GM23338 (cell line): ENCODE data around the gene ITGA2. TPM values are rescaled to one million over a fixed set of nuclear protein-coding genes. Genes with fewer than 3 reads are reported as not detected.

Experiments used
- ATAC-seq: fragments of 200-7000 bp; cut with Tn5 transposase; 3 replicates; pipeline ENCODE4 v1.9.1; 2020
- DNase-seq: peaks from one replicate; pipeline ENCODE4 v3.0.0-alpha.2; 2015; ENCODE audit warnings: low spot score
- H2AFZ ChIP-seq: fragments of 200-600 bp; sonication (generic); 2 replicates; pipeline ENCODE4 v1.8.0; 2016; ENCODE audit warnings: antibody characterized with exemption, mild to moderate bottlenecking, moderate library complexity
- H3F3A ChIP-seq: fragments of 200-600 bp; sonication (generic); replicated peaks from 2 replicates; pipeline ENCODE4 v1.8.0; 2017; ENCODE audit warnings: antibody characterized with exemption, mixed run types, low read depth
- H3K27ac ChIP-seq: fragments of 200-600 bp; sonication (generic); 2 replicates; pipeline ENCODE4 v1.6.1; 2016; ENCODE audit warnings: low read depth
- H3K27me3 ChIP-seq: fragments of 200-600 bp; sonication (generic); 2 replicates; pipeline ENCODE4 v1.8.0; 2016; ENCODE audit warnings: mild to moderate bottlenecking, mixed run types, moderate library complexity; ENCODE audit not compliant: insufficient read depth
- H3K36me3 ChIP-seq: fragments of 200-600 bp; sonication (generic); 2 replicates; pipeline ENCODE4 v1.8.0; 2016; ENCODE audit warnings: mild to moderate bottlenecking; ENCODE audit not compliant: insufficient read depth
- H3K4me1 ChIP-seq: fragments of 200-600 bp; sonication (generic); 2 replicates; pipeline ENCODE4 v1.8.0; 2016; ENCODE audit warnings: mild to moderate bottlenecking, moderate library complexity; ENCODE audit not compliant: insufficient read depth
- H3K4me2 ChIP-seq: fragments of 200-600 bp; sonication (generic); 2 replicates; pipeline ENCODE4 v1.7.1; 2017; ENCODE audit warnings: mixed run types
- H3K4me3 ChIP-seq: fragments of 200-600 bp; sonication (generic); 2 replicates; pipeline ENCODE4 v1.6.1; 2016; ENCODE audit warnings: mixed run types
- H3K79me2 ChIP-seq: fragments of 200-600 bp; sonication (generic); replicated peaks from 2 replicates; pipeline ENCODE4 v1.8.0; 2017; ENCODE audit warnings: mild to moderate bottlenecking; ENCODE audit not compliant: insufficient read depth
- H3K9me2 ChIP-seq: fragments of 200-600 bp; sonication (generic); 2 replicates; pipeline ENCODE4 v1.8.0; 2017; ENCODE audit not compliant: insufficient read depth
- H4K20me1 ChIP-seq: fragments of 200-600 bp; sonication (generic); replicated peaks from 2 replicates; pipeline ENCODE4 v1.8.0; 2017; ENCODE audit warnings: mild to moderate bottlenecking; ENCODE audit not compliant: insufficient read depth
- H3K27ac Mint-ChIP-seq: 2 replicates; pipeline ENCODE4 v1.8.0; 2020; ENCODE audit warnings: inconsistent platforms, mild to moderate bottlenecking, moderate library complexity, mixed read lengths
- H3K27me3 Mint-ChIP-seq: 3 replicates; pipeline ENCODE4 v1.8.0; 2022; ENCODE audit warnings: low read depth, mild to moderate bottlenecking, moderate library complexity, mixed read lengths, inconsistent platforms; ENCODE audit not compliant: insufficient read depth, poor library complexity
- H3K36me3 Mint-ChIP-seq: 3 replicates; pipeline ENCODE4 v1.8.0; 2021; ENCODE audit warnings: low read depth, mild to moderate bottlenecking, inconsistent platforms, moderate library complexity, mixed read lengths
- H3K4me1 Mint-ChIP-seq: 3 replicates; pipeline ENCODE4 v1.8.0; 2020; ENCODE audit warnings: mild to moderate bottlenecking, inconsistent platforms, mixed read lengths
- H3K4me3 Mint-ChIP-seq: 3 replicates; pipeline ENCODE4 v1.8.0; 2021; ENCODE audit warnings: moderate library complexity, mild to moderate bottlenecking, inconsistent platforms, mixed read lengths
- H3K9me3 Mint-ChIP-seq: 3 replicates; pipeline ENCODE4 v1.8.0; 2020; ENCODE audit warnings: moderate library complexity, mild to moderate bottlenecking, inconsistent platforms, mixed read lengths
- CREB1 ChIP-seq: fragments of 250-450 bp; sonication (Bioruptor Pico); IDR thresholded peaks from 2 replicates; pipeline ENCODE4 v1.5.0; 2020; ENCODE audit warnings: low read depth, mild to moderate bottlenecking, moderate library complexity
- CTCF ChIP-seq, 2 experiments: fragments of 200-600 bp in 1 of 2; sonication (generic) in 1 of 2; conservative IDR thresholded peaks; 2 replicates each; pipeline versions ENCODE4 v1.5.1 to v1.6.1; 2016 to 2017; ENCODE audit warnings: antibody characterized with exemption in 2 of 2, low read depth in 2 of 2, mild to moderate bottlenecking in 2 of 2, moderate library complexity in 1 of 2
- ETS1 ChIP-seq: IDR thresholded peaks from 2 replicates; pipeline ENCODE4 v1.6.1; 2016; ENCODE audit warnings: antibody characterized with exemption
- EZH2 ChIP-seq: fragments of 200-600 bp; sonication (generic); IDR thresholded peaks from one replicate; pipeline ENCODE4 v1.8.0; 2017; ENCODE audit warnings: antibody characterized with exemption, mild to moderate bottlenecking, low read depth; ENCODE audit not compliant: unreplicated experiment
- JUNB ChIP-seq: IDR thresholded peaks from one replicate; pipeline ENCODE4 v1.6.1; 2016; ENCODE audit warnings: antibody characterized with exemption; ENCODE audit not compliant: unreplicated experiment
- NANOG ChIP-seq: IDR thresholded peaks from 2 replicates; pipeline ENCODE4 v1.6.1; 2016; ENCODE audit warnings: antibody characterized with exemption, borderline replicate concordance
- POLR2AphosphoS5 ChIP-seq: IDR thresholded peaks from 2 replicates; pipeline ENCODE4 v1.6.1; 2016; ENCODE audit warnings: antibody characterized with exemption, low read depth
- REST ChIP-seq: IDR thresholded peaks from one replicate; pipeline ENCODE4 v1.6.1; 2018; ENCODE audit warnings: antibody characterized with exemption; ENCODE audit not compliant: unreplicated experiment
- ZNF114 ChIP-seq: fragments of 250-450 bp; sonication (Bioruptor Pico); IDR thresholded peaks from 2 replicates; pipeline ENCODE4 v1.5.0; 2020; ENCODE audit warnings: mild to moderate bottlenecking, moderate library complexity
- ZNF331 ChIP-seq: fragments of 250-450 bp; sonication (Bioruptor Pico); IDR thresholded peaks from 2 replicates; pipeline ENCODE4 v1.5.0; 2020; ENCODE audit warnings: low read depth, mild to moderate bottlenecking, moderate library complexity
- ZNF462 ChIP-seq: fragments of 250-450 bp; sonication (Bioruptor Pico); IDR thresholded peaks from 2 replicates; pipeline ENCODE4 v1.5.0; 2020; ENCODE audit warnings: mild to moderate bottlenecking, moderate library complexity
- polyA plus RNA-seq: library from polyadenylated mRNA; unstranded; fragments of >200 nt; fragmentation: Nextera tagmentation; extraction: Ambion mirVana; gene quantifications from 2 replicates; pipeline ENCODE4 v1.2.1, GENCODE V29; 2016
- total RNA-seq: library from RNA; depleted of rRNA; stranded (reverse); fragments of >200 nt; shearing (Covaris generic); gene quantifications from 2 replicates; pipeline ENCODE4 v1.2.3, GENCODE V29; 2014

The ITGA2 gene
- total and polyA plus RNA-seq, 2 experiments from 2014 or later: 2.6 to 7.1 TPM

GRCh38 chr5:53003144-53003543 is 14.0 kb downstream of the ITGA2 start:
- Histone ChIP-seq H4K20me1 (no peaks in the 10 kb centered on the region; the same call in 1 of the 2 replicates), H3K9me2 (0 out of 2 replicates have a peak, but pooled peaks cover 3% of the 10 kb centered on the region), H3F3A (no peaks in the 10 kb centered on the region), H3K4me1 (no peaks in the 10 kb centered on the region), H3K27ac (no peak overlapping the region), H3K36me3 (no peaks in the 10 kb centered on the region), H3K27me3 (no peaks in the 10 kb centered on the region), H3K79me2 (no peaks in the 10 kb centered on the region), H3K4me2 (no peak overlapping the region), H2AFZ (no peak overlapping the region), H3K4me3 (no peak overlapping the region)
- H3K9me3 Mint-ChIP-seq: no peaks in the 10 kb centered on the region
- no peak for TF ChIP-seq REST
- TF ChIP-seq POLR2AphosphoS5: no peak
- TF ChIP-seq CREB1: no peak
- no peak for TF ChIP-seq ETS1
- no peak for TF ChIP-seq EZH2
- no peak for TF ChIP-seq JUNB
- TF ChIP-seq CTCF (conservative IDR thresholded peaks at IDR 0.05; ENCODE audit: low read depth in 2 of 2): no peak
- TF ChIP-seq ZNF331 (CRISPR knock-in tag): no peak
- no peak for TF ChIP-seq ZNF114
- no peak for TF ChIP-seq NANOG
- TF ChIP-seq ZNF462 (CRISPR knock-in tag): no peak
- no peak overlapping the region for H3K4me3 Mint-ChIP-seq
- no peaks in the 10 kb centered on the region for H3K4me1 Mint-ChIP-seq
- no peaks in the 10 kb centered on the region for H3K36me3 Mint-ChIP-seq
- DNase-seq: no peak
- H3K27ac Mint-ChIP-seq: no peak overlapping the region
- no peaks in the 10 kb centered on the region for H3K27me3 Mint-ChIP-seq
- no peak for ATAC-seq
